B cell (primary cell): Measurements from ENCODE around the gene MYOM1. TPM values are rescaled to one million over a fixed set of nuclear protein-coding genes. Genes with fewer than 3 reads are reported as not detected.
"Not testable (repeated sequence)": the region's sequence is repeated elsewhere in the genome, so short reads cannot be mapped to it uniquely, and the experiment has no call there.

Experiments
- ATAC-seq: fragments of 200-7000 bp; cut with Tn5 transposase; one replicate; pipeline ENCODE4 v1.10.0; 2021; ENCODE audit warnings: low read depth, mild to moderate bottlenecking, moderate number of reproducible peaks, moderate library complexity
- CTCF ChIA-PET: fragments of 350-600 bp; sonication (Branson Sonifier 250); formaldehyde crosslinking; loops from one replicate; lab custom pipeline; 2021; ENCODE audit warnings: antibody characterized with exemption, inconsistent platforms; lab: Charles Lee
- POLR2A ChIA-PET: fragments of 350-600 bp; sonication (Branson Sonifier 250); formaldehyde crosslinking; loops from one replicate; lab custom pipeline; 2021; ENCODE audit warnings: antibody characterized with exemption; lab: Charles Lee
- DNase-seq: peaks from one replicate; pipeline ENCODE4 v3.0.0; 2013
- H2AFZ ChIP-seq: 2 replicates; pipeline ENCODE4 v1.6.1; 2012; ENCODE audit warnings: mild to moderate bottlenecking, low read depth, low read length; ENCODE audit not compliant: insufficient read depth, poor library complexity, severe bottlenecking
- H3K27ac ChIP-seq, 2 donors: 1 replicate in 1 of 2; 2 replicates in 1 of 2; pipeline ENCODE4 v1.5.1; 2012 to 2013; ENCODE audit warnings: low read length in 2 of 2, mild to moderate bottlenecking in 2 of 2, moderate library complexity in 1 of 2
- H3K27me3 ChIP-seq, 4 experiments: fragments of 200-600 bp in 1 of 4; sonication (generic) in 1 of 4; replicated peaks in 1 of 4; 1 replicate in 2 of 4; 2 replicates in 2 of 4; pipeline versions ENCODE4 v1.6.1 to v1.7.0; 2013 to 2016; ENCODE audit warnings: low read length in 3 of 4, mild to moderate bottlenecking in 2 of 4, mixed read lengths in 1 of 4, moderate library complexity in 1 of 4; ENCODE audit not compliant: insufficient read depth in 4 of 4, control insufficient read depth in 3 of 4; ENCODE audit errors: control extremely low read depth in 1 of 4
- H3K36me3 ChIP-seq, 2 experiments: replicated peaks in 1 of 2; 1 replicate in 1 of 2; 2 replicates in 1 of 2; pipeline versions ENCODE4 v1.6.1 to v1.7.1; 2013; ENCODE audit warnings: low read length in 1 of 2; ENCODE audit not compliant: insufficient read depth in 2 of 2, control insufficient read depth in 1 of 2; ENCODE audit errors: control extremely low read depth in 1 of 2, extremely low read depth in 1 of 2
- H3K4me1 ChIP-seq, 2 donors: fragments of 200-600 bp in 1 of 2; sonication (generic) in 1 of 2; 1 replicate in 1 of 2; 2 replicates in 1 of 2; pipeline versions ENCODE4 v1.5.1 to v1.6.1; 2013 to 2017; ENCODE audit warnings: low read length in 2 of 2; ENCODE audit not compliant: control insufficient read depth in 2 of 2, insufficient read depth in 2 of 2
- H3K4me2 ChIP-seq: replicated peaks from 2 replicates; pipeline ENCODE3; 2012; ENCODE audit warnings: mild to moderate bottlenecking, low read depth, low read length; ENCODE audit not compliant: poor library complexity, severe bottlenecking
- H3K4me3 ChIP-seq, 5 experiments: fragments of 200-600 bp in 1 of 5; sonication (generic) in 1 of 5; 1 replicate in 3 of 5; 2 replicates in 2 of 5; pipeline versions ENCODE4 v1.5.1 to v1.7.0; 2011 to 2016; ENCODE audit warnings: low read length in 4 of 5, mild to moderate bottlenecking in 4 of 5, low read depth in 2 of 5, control low read depth in 1 of 5, moderate library complexity in 1 of 5; ENCODE audit not compliant: insufficient read depth in 1 of 5; ENCODE audit errors: control extremely low read depth in 1 of 5, extremely low read depth in 1 of 5
- H3K79me2 ChIP-seq: fragments of 200-600 bp; sonication (generic); one replicate; pipeline ENCODE4 v1.6.0; 2016; ENCODE audit warnings: low read length; ENCODE audit not compliant: control insufficient read depth, insufficient read depth
- H3K9ac ChIP-seq: fragments of 200-600 bp; sonication (generic); 2 replicates; pipeline ENCODE4 v1.6.1; 2017; ENCODE audit warnings: mild to moderate bottlenecking, low read length, moderate library complexity
- H3K9me3 ChIP-seq, 3 donors: one replicate each; pipeline versions ENCODE4 v1.6.1 to v1.7.1; 2013; ENCODE audit warnings: low read length in 2 of 3; ENCODE audit not compliant: control insufficient read depth in 2 of 3, insufficient read depth in 1 of 3; ENCODE audit errors: control extremely low read depth in 1 of 3
- H4K20me1 ChIP-seq: 2 replicates; pipeline ENCODE4 v1.6.0; 2012; ENCODE audit warnings: mild to moderate bottlenecking, low read length; ENCODE audit not compliant: insufficient read depth, control insufficient read depth, poor library complexity, severe bottlenecking
- H3K27ac Mint-ChIP-seq: one replicate; pipeline ENCODE4 v1.8.0; 2021; ENCODE audit warnings: mixed read lengths
- H3K27me3 Mint-ChIP-seq: one replicate; pipeline ENCODE4 v1.8.0; 2021; ENCODE audit warnings: mixed read lengths
- H3K4me1 Mint-ChIP-seq: one replicate; pipeline ENCODE4 v1.8.0; 2021; ENCODE audit warnings: mixed read lengths
- H3K4me3 Mint-ChIP-seq: one replicate; pipeline ENCODE4 v1.8.0; 2021; ENCODE audit warnings: mixed read lengths
- H3K9me3 Mint-ChIP-seq: one replicate; pipeline ENCODE4 v1.8.0; 2022; ENCODE audit warnings: mixed read lengths; ENCODE audit not compliant: insufficient read depth
- CTCF ChIP-seq: fragments of 200-600 bp; IDR thresholded peaks from one replicate; pipeline ENCODE4 v1.8.0; 2022; ENCODE audit warnings: antibody characterized with exemption, mild to moderate bottlenecking
- EZH2 ChIP-seq: IDR thresholded peaks from 2 replicates; pipeline ENCODE4 v1.6.1; 2012; ENCODE audit warnings: borderline replicate concordance, low read depth, mild to moderate bottlenecking, moderate library complexity, low read length; ENCODE audit not compliant: insufficient read depth, poor library complexity, severe bottlenecking
- WGBS: methylation state at CpG from one replicate; pipeline ENCODE4 v1.1.5; 2013; ENCODE audit warnings: missing lambda C conversion rate; ENCODE audit not compliant: insufficient coverage; 5-methylcytosine and 5-hydroxymethylcytosine counted together
- intact Hi-C: fragments of 100-400 bp; cut with micrococcal nuclease; formaldehyde crosslinking; loops from one replicate; pipeline ENCODE4 v1.10.0; 2022
- polyA plus RNA-seq: library from polyadenylated mRNA; depleted of rRNA; stranded (reverse); fragments of >200 nt; gene quantifications from 2 replicates; pipeline ENCODE4 v1.2.3, GENCODE V29; 2012
- total RNA-seq, 2 donors: library from RNA; stranded (reverse); fragments of 120-200 nt in 1 of 2; gene quantifications; 1 replicate in 1 of 2; 2 replicates in 1 of 2; pipeline versions ENCODE4 v1.2.3 to v1.2.4, GENCODE V29; 2013 to 2022

Gene MYOM1
- total and polyA plus RNA-seq, 2 donors (not counting 1 experiment from before 2014, with no cell fraction given): 1.5 to 12.8 TPM

- Mint-ChIP-seq H3K4me1 (peaks cover 23% of the 10 kb centered on the region), H3K27me3 (no peaks in the 10 kb centered on the region), H3K27ac (no peak overlapping the region), H3K9me3 (no peaks in the 10 kb centered on the region), H3K4me3 (no peak overlapping the region)
- Histone ChIP-seq H3K4me1 (peaks cover 9 to 12% of the 10 kb centered on the region in 2 donors), H3K27me3 (no peaks in the 10 kb centered on the region), H3K4me3 (no peak overlapping the region), H3K4me2 (no peak overlapping the region), H3K9me3 (no peaks in the 10 kb centered on the region), H4K20me1 (no peaks in the 10 kb centered on the region), H3K27ac (no peak overlapping the region), H2AFZ (no peak overlapping the region), H3K36me3 (no peaks in the 10 kb centered on the region), H3K79me2 (no peaks in the 10 kb centered on the region), H3K9ac (no peak overlapping the region)
- ChIA-PET POLR2A (no interaction called here), CTCF (interaction anchor here (1.5 to 7.7 kb wide), 3 partner anchors 72 to 133 kb away, joined by 4 to 152 read pairs (median 9); no protein-coding TSS in a partner anchor)
- TF ChIP-seq EZH2 (no peak), CTCF (no peak)
- DNase-seq (no peak), ATAC-seq (no peak)
- intact Hi-C loops: no loop called here
- 97% methylated on average over 11 of the region's 17 CpGs for WGBS
Observed at GRCh38 chr18:3066341-3067110, 153.2 kb downstream of the MYOM1 start.

GRCh38 chr18:3063766-3064165, 156.0 kb downstream of the MYOM1 start:
- DNase-seq, H3K4me3 Mint-ChIP-seq, H3K27ac Mint-ChIP-seq, H3K9me3 ChIP-seq, H3K4me2 ChIP-seq, H3K27ac ChIP-seq, H3K27me3 ChIP-seq, H4K20me1 ChIP-seq, ATAC-seq, H3K36me3 ChIP-seq, H3K27me3 Mint-ChIP-seq, H3K9me3 Mint-ChIP-seq, H2AFZ ChIP-seq, H3K79me2 ChIP-seq, H3K9ac ChIP-seq, POLR2A ChIA-PET, H3K4me3 ChIP-seq: not testable (repeated sequence)
- CTCF ChIA-PET: interaction anchor here (0.8 to 7.7 kb wide), 25 partner anchors 10 to 558 kb away, joined by 3 to 152 read pairs (median 9); partner anchors contain the start of gene MYL12A
- intact Hi-C loops: loop anchor here (1.0 kb wide), 4 partner anchors 48 to 183 kb away; no protein-coding TSS in a partner anchor
- H3K4me1 Mint-ChIP-seq: peaks cover 40% of the 10 kb centered on the region
- H3K4me1 ChIP-seq: peaks cover 27 to 31% of the 10 kb centered on the region in 2 donors
- 80% methylated on average over 1 of the region's 4 CpGs for WGBS
